GM12872 (cell line): ENCODE results near the gene ASPSCR1.

Source experiments
- CTCF ChIP-seq: IDR thresholded peaks from 3 replicates; pipeline ENCODE4 v1.5.1; 2011; ENCODE audit warnings: low read depth, mild to moderate bottlenecking, low read length, moderate library complexity; ENCODE audit not compliant: insufficient read depth

Gene ASPSCR1

GRCh38 chr17:81980122-81980521, 2.7 kb downstream of the ASPSCR1 start:
- TF ChIP-seq CTCF: no peak

GRCh38 chr17:81980707-81981343, 3.4 kb downstream of the ASPSCR1 start:
- no peak for TF ChIP-seq CTCF

GRCh38 chr17:81983011-81983638, 5.7 kb downstream of the ASPSCR1 start:
- no peak for TF ChIP-seq CTCF

- TF ChIP-seq CTCF: no peak
Measured at GRCh38 chr17:81983639-81984373, 6.4 kb downstream of the ASPSCR1 start.

GRCh38 chr17:81984773-81985410, 7.5 kb downstream of the ASPSCR1 start:
- TF ChIP-seq CTCF: no peak

GRCh38 chr17:81986606-81987005, 9.2 kb downstream of the ASPSCR1 start:
- no peak for TF ChIP-seq CTCF

- no peak for TF ChIP-seq CTCF
Measured at GRCh38 chr17:81987161-81987770, 9.8 kb downstream of the ASPSCR1 start.
